MM.1S (cell line): Measurements from ENCODE around the gene THUMPD3.

Experiments
- DNase-seq: peaks from one replicate; pipeline ENCODE4 v3.0.0-alpha.2; 2015
- H2AFZ ChIP-seq: fragments of 300-600 bp; sonication (generic); 2 replicates; pipeline ENCODE4 v1.6.0; 2016; ENCODE audit warnings: antibody characterized with exemption, low read length
- H3F3A ChIP-seq: fragments of 300-600 bp; sonication (generic); 2 replicates; pipeline ENCODE4 v1.6.1; 2016; ENCODE audit warnings: mild to moderate bottlenecking, antibody characterized with exemption, low read length, moderate library complexity, mixed read lengths; ENCODE audit not compliant: insufficient read depth
- H3K27ac ChIP-seq: fragments of 300-600 bp; sonication (generic); 2 replicates; pipeline ENCODE4 v1.5.1; 2016; ENCODE audit warnings: mild to moderate bottlenecking, low read length
- H3K27me3 ChIP-seq: fragments of 300-600 bp; sonication (generic); replicated peaks from 2 replicates; pipeline ENCODE4 v1.6.0; 2016; ENCODE audit warnings: low read length; ENCODE audit not compliant: insufficient read depth
- H3K36me3 ChIP-seq: fragments of 300-600 bp; sonication (generic); replicated peaks from 2 replicates; pipeline ENCODE4 v1.6.1; 2016; ENCODE audit warnings: mild to moderate bottlenecking, low read length, mixed read lengths; ENCODE audit not compliant: insufficient read depth
- H3K4me1 ChIP-seq: fragments of 300-600 bp; sonication (generic); 2 replicates; pipeline ENCODE4 v1.6.1; 2016; ENCODE audit warnings: low read length, mixed read lengths
- H3K4me2 ChIP-seq: fragments of 300-600 bp; sonication (generic); 2 replicates; pipeline ENCODE4 v1.6.0; 2016; ENCODE audit warnings: low read depth, low read length
- H3K4me3 ChIP-seq: fragments of 300-600 bp; sonication (generic); 2 replicates; pipeline ENCODE4 v1.5.1; 2016; ENCODE audit warnings: low read length, mixed read lengths
- H3K79me2 ChIP-seq: fragments of 300-600 bp; sonication (generic); 2 replicates; pipeline ENCODE4 v1.6.1; 2016; ENCODE audit warnings: mixed run types, low read length, mixed read lengths
- H3K9ac ChIP-seq: fragments of 300-600 bp; sonication (generic); 2 replicates; pipeline ENCODE4 v1.6.1; 2016; ENCODE audit warnings: low read length, mixed read lengths
- H3K9me2 ChIP-seq: fragments of 300-600 bp; sonication (generic); replicated peaks from 2 replicates; pipeline ENCODE4 v1.6.1; 2016; ENCODE audit warnings: mild to moderate bottlenecking, low read length, mixed read lengths; ENCODE audit not compliant: insufficient read depth
- H3K9me3 ChIP-seq: fragments of 300-600 bp; sonication (generic); replicated peaks from 2 replicates; pipeline ENCODE4 v1.6.1; 2016; ENCODE audit warnings: mild to moderate bottlenecking, low read length, mixed read lengths; ENCODE audit not compliant: insufficient read depth
- H4K20me1 ChIP-seq: fragments of 300-600 bp; sonication (generic); 2 replicates; pipeline ENCODE4 v1.6.1; 2016; ENCODE audit warnings: mild to moderate bottlenecking, low read length, moderate library complexity, mixed read lengths; ENCODE audit not compliant: insufficient read depth
- CTCF ChIP-seq: fragments of 300-600 bp; sonication (generic); IDR thresholded peaks from 2 replicates; pipeline ENCODE4 v1.5.1; 2016; ENCODE audit warnings: antibody characterized with exemption, low read length, mixed read lengths
- EZH2 ChIP-seq: fragments of 300-600 bp; sonication (generic); optimal IDR thresholded peaks from 2 replicates; pipeline ENCODE3; 2017; ENCODE audit warnings: low read depth, mild to moderate bottlenecking, antibody characterized with exemption, low read length, mixed read lengths
- EZH2phosphoT487 ChIP-seq: fragments of 300-600 bp; sonication (generic); IDR thresholded peaks from 2 replicates; pipeline ENCODE4 v1.6.1; 2018; ENCODE audit warnings: antibody characterized with exemption, low read length

Gene THUMPD3

DNA sequence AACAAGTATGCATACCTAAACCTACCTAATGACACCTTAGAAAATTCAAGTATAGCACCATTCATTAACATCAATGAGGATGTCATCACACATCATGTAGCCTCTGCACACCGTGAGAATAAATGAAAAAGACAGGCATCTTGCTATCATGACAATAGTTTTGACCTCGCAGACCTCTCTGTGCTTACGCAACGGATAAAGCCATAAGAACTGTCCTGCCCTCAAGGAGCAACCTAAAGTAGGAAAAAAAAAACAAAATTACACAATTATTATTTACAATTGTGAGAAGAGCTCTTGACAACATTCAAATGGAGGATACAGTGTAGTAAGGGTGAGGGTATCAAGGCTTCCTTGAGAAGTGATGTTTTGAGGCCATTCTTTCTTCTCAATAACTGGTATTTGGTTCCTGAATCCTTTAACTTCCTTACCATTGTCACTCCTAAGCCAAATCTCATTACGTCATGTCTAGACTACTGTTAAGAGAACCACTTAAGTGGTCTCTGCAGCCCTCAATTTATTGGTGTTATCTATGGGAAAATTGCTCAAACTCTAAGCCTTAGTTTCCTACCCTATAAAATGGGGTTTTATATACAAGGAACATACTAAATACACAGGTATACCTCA is 27.5 kb downstream of the THUMPD3 start:
- peaks cover 30% of the 10 kb centered on the region for H4K20me1 ChIP-seq

DNA sequence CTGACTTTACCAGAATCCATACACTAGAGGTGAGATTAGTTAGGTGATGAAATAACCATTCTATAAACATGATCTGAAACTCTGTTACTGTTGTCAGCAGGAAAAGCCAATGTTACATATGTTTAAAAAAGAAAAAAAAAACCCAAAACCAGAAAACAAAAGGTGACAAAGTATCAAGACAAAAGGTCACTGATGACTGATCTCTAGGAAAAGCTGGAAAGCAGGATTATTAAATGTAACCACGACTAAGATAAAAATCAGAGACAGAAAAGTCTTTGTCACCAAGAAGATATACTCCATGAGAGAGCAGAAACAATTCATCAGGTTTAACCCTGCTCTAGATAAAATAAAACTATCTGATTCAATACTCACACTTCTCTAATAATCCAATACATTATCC is 29.2 kb downstream of the THUMPD3 start:
- Histone ChIP-seq H3K9me3 (no peaks in the 10 kb centered on the region), H3K4me3 (no peak overlapping the region), H3K27ac (no peak overlapping the region; the same call in 1 of the 2 replicates), H3K4me1 (peaks cover 38% of the 10 kb centered on the region), H3K9me2 (no peaks in the 10 kb centered on the region), H3F3A (peaks cover 20% of the 10 kb centered on the region), H2AFZ (no peak overlapping the region), H3K79me2 (peaks cover 83% of the 10 kb centered on the region), H3K36me3 (peaks cover 23% of the 10 kb centered on the region; the same call in 1 of the 2 replicates), H4K20me1 (peaks cover 30% of the 10 kb centered on the region), H3K9ac (no peak overlapping the region), H3K4me2 (0 out of 2 replicates have a peak overlapping the region, but pooled peaks have one; percentile 7), H3K27me3 (no peaks in the 10 kb centered on the region)
- no peak for DNase-seq
- no peak for TF ChIP-seq EZH2phosphoT487
- TF ChIP-seq EZH2, result no peak
- no peak for TF ChIP-seq CTCF

More for the DNA sequence above, 27.5 kb downstream of the THUMPD3 start:
- no peaks in the 10 kb centered on the region for H3K9me2 ChIP-seq
- H3F3A ChIP-seq, result peaks cover 20% of the 10 kb centered on the region; the same call in 1 of the 2 replicates
- peaks cover 26% of the 10 kb centered on the region; the same call in 1 of the 2 replicates for H3K36me3 ChIP-seq
- H3K27ac ChIP-seq, result no peak overlapping the region
- no peaks in the 10 kb centered on the region for H3K27me3 ChIP-seq
- no peaks in the 10 kb centered on the region for H3K9me3 ChIP-seq
- H3K9ac ChIP-seq, result no peak overlapping the region
- H3K4me3 ChIP-seq, result no peak overlapping the region
- DNase-seq, result no peak
- no peak overlapping the region for H2AFZ ChIP-seq
- no peak for TF ChIP-seq EZH2phosphoT487
- peaks cover 77% of the 10 kb centered on the region for H3K79me2 ChIP-seq
- peaks cover 36% of the 10 kb centered on the region for H3K4me1 ChIP-seq
- no peak overlapping the region for H3K4me2 ChIP-seq

GRCh38 chr3:9395570-9396300 is 32.9 kb downstream of the THUMPD3 start:
- peak overlapping the region; percentile 65 for H3K4me2 ChIP-seq
- H3K9me2 ChIP-seq, result no peaks in the 10 kb centered on the region
- H3K36me3 ChIP-seq, result peaks cover 10% of the 10 kb centered on the region; the same call in 1 of the 2 replicates
- no peak for DNase-seq
- H4K20me1 ChIP-seq, result peaks cover 46% of the 10 kb centered on the region
- peak overlapping the region; percentile 84 for H3K4me3 ChIP-seq
- peak overlapping the region; percentile 88 for H3K27ac ChIP-seq
- H2AFZ ChIP-seq, result no peak overlapping the region
- no peaks in the 10 kb centered on the region for H3K27me3 ChIP-seq
- H3K9ac ChIP-seq, result peak overlapping the region; percentile 84
- H3K4me1 ChIP-seq, result peaks cover 48% of the 10 kb centered on the region
- TF ChIP-seq EZH2 (no peak), EZH2phosphoT487 (no peak), CTCF (no peak)
- no peaks in the 10 kb centered on the region for H3K9me3 ChIP-seq
- peaks cover 86% of the 10 kb centered on the region for H3K79me2 ChIP-seq
- H3F3A ChIP-seq, result peaks cover 29% of the 10 kb centered on the region
